Inflammatory macrophage treated with lipopolysaccharide for 4 hours (primary cell): ENCODE results near the gene KNTC1.
"Not testable (repeated sequence)": the region's sequence is repeated elsewhere in the genome, so short reads cannot be mapped to it uniquely, and the experiment has no call there.

Experiments
- DNase-seq: peaks from one replicate; pipeline ENCODE4 v3.0.0-alpha.2; 2020

KNTC1 gene

GRCh38 chr12:122506393-122506938 lies 20.6 kb upstream of the KNTC1 start:
- DNase-seq: no peak

- DNase-seq: no peak
These were observed 18.9 kb upstream of the KNTC1 start for GRCh38 chr12:122508163-122508562.

DNA sequence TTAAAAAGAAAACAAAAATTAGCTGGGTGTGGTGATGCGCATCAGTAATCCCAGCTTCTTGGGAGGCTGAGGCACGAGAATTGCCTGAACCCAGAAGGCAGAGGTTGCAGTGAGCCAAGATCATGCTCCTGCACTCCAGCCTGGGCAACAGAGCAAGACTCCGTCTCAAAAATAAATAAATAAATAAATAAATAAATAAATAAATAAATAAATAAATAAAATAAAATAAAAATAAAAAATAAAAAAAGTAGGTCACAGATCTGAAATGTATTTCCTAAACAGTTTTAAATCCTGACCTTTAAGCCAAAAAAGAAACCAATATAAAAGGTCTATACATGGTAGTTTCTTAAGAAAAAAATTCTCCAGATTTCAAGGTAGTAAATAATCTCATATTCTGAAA lies 14.0 kb upstream of the KNTC1 start:
- not testable (repeated sequence) for DNase-seq

- DNase-seq: no peak
These were observed 13.4 kb upstream of the KNTC1 start for GRCh38 chr12:122513660-122514059.

- DNase-seq: no peak
These were observed 11.8 kb upstream of the KNTC1 start for GRCh38 chr12:122515275-122515674.

DNA sequence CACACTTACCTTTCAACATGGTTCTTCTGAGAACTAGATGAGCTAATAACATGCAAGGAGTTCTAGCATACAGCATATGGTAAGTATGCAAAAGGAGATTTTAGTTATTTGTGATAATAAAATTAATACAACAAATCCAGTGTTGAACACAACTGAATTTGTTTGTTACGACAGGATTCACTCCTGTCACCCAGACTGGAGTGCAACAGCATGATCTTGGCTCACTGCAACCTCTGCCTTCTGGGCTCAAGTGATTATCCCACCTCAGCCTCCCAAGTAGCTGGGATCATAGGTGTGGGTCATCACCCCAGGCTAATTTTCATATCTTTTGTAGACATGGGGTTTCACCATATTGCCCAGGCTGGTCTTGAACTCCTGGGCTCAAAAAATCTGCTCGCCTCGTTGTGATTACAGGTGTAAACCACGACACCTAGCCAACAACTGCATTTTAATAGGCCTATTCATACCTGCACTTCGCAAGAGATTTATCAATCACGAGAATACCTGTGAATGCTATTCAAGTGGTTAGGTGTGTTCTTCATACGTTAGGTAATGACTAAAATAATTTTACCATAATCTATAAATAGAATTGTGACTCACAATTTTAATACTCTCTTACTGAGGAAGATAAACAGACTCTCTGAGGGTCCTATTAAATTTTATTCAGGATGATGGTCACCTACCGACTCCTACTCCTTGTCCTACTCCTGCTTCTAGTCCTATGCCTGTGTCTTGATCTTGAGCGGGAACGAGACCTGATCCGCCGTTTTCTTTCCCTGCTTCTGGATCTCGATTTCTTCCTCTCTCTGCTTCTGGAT lies 10.3 kb upstream of the KNTC1 start:
- DNase-seq: no peak

DNA sequence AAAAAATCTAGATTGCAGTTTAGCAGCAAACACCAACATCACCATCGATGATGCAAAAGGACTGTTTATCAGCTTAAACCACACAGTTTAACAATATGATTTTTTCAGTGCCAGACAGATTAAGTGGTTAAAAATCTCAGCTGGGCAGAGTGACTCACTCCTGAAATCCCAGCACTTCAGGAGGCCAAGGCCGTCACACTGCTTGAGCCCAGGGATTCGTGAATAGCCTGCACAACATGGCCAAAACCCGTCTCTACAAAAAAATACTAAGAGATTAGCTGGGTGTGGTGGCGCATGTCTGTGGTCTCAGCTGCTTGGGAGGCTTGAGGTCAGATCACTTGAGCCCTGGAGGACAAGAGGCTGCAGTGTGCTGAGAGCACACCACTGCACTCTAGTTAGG lies 9.2 kb upstream of the KNTC1 start:
- no peak for DNase-seq

DNA sequence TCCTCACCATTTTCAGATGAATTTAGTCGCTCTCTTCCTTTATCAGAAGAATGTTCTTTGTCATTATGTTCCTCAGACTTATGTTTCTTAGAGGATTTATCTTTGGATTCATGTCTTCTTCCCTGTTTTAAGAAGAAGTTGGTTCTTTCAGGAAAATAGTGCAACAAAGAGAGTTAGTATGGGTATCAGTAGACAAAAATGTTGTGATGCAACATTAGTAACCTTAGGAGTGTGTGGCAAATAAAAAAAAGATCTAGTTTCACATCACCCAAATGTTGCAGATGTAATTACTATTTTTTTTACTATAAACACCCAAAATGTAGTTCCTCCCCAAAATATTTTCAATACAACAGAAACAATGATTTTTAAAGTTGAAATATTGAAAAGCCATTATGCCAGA lies 8.1 kb upstream of the KNTC1 start:
- no peak for DNase-seq

DNA sequence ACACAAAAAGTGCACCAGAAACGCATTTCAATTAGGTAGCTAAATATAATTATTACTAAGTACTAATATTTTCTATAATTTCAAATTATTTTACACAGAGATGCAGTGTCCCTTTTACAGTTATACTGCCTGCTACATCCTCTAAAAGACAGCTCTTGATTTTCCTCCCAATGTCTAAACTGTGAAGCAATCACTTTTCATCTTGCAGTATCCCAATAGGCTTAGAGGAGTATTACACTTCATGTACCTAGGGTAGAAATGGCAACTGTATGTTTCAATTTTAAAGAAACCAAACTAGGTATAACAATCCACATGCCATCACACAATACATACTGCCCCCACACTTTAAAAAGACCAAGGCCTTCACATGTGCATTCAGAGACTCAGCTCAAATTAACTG lies 7.6 kb upstream of the KNTC1 start:
- DNase-seq: no peak

DNA sequence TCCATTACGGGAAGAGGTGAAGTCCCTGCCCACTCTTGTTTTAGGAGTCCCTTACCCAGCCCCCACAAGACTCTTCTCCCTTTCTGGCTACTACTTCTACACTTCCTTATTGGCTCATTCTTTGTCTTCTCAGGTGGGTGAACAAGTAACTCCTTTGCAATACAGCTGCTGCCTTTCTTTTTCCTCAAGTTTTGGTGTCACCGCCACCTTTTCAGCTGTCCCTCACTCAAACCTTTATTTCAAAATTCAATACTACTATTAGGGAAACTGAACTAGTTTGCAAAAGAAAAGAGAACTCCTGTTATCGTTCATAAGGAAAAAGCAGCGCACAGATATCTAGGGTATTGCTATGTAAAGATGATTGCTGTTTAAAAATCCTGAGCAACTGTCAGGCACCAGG lies 6.4 kb upstream of the KNTC1 start:
- DNase-seq: no peak

DNA sequence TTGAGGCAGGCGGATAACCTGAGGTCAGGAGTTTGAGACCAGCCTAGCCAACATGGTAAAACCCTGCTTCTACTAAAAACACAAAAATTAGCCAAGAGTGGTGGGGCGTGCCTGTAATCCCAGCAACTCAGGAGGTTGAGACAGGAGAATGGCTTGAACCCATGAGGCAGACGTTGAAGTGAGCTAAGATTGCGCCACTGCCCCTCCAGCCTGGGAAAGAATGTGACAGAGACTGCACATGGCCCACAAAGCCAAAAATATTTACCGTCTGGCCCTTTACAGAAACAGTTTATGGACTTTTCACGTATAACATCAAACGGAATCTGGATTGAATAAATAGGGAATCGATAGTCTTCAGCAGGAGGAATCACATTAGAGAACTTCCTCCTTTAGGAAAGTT lies 3.8 kb upstream of the KNTC1 start:
- peak; percentile 11 for DNase-seq

DNA sequence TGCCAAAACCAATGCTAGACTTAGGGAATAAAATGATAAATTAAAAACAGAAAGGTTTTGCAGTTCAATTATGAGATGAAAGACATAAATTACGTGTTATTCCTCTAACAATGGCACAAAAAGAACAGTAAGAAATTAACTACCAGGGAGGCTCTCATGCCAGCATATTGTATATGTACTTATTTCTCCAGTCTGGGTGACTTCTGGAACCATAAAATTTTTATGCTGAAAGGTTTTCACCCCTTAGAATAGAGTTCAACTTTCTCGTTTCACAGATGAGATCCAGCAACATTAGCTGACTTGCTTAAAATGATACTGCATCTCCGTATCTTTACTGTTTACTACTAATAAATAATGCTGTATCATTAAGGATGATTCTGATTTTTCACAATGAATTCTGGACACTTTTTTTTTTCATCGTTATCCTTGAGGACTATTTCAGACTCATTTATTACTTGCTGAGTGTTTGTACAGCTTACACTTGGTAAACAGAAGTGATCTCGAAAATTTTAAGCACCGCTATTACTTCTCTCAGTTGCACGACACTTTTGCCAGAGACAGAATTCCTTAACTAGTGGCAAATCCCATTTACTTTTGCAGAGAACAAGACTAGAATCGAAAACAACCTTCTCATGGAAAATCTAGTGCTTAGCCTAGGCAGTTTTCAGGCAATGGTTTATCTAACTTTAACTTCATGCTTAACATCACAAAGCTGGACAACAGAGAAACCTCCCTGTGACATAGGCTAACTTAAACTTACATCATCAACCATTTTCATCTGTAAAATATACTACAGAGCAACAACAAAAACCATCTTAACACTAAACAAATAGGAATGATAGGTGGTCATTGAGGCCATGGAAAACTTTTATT lies 3.0 kb upstream of the KNTC1 start:
- no peak for DNase-seq

GRCh38 chr12:122527478-122527944 lies 462 bp downstream of the KNTC1 start:
- peak; percentile 51 for DNase-seq

DNA sequence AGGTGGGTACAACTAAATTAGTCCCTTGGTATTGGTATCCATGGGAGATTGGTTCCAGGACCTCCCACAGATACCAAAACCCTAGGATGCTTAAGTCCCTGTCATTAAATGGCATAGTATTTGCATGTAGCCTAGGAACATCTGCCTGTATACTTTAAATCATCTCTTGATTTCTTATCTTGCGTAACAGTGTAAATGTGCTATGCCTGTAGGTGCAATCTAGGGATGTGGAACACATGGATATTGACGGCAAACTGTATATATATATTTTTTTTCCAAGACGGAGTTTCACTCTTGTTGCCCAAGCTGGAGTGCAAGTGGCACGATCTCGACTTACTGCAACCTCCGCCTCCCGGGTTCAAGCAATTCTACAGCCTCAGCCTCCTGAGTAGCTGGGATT lies 1.5 kb downstream of the KNTC1 start:
- no peak for DNase-seq

DNA sequence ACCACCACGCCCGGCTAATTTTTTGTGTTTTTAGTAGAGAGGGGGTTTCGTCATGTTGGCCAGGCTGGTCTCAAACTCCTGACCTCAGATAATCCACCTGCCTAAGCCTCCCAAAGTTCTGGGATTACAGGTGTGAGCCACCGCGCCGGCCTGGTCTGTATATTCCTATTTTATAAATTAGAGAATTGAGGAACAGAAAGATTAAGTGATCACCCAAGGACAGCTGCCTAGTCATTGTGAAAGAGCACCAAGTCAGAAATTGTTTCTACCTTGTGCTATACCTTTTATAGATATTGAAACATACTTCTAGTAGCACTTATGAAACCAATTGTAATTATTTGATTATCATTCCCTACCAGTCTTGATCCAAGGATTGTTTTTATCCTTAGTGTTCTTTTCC lies 1.9 kb downstream of the KNTC1 start:
- no peak for DNase-seq

DNA sequence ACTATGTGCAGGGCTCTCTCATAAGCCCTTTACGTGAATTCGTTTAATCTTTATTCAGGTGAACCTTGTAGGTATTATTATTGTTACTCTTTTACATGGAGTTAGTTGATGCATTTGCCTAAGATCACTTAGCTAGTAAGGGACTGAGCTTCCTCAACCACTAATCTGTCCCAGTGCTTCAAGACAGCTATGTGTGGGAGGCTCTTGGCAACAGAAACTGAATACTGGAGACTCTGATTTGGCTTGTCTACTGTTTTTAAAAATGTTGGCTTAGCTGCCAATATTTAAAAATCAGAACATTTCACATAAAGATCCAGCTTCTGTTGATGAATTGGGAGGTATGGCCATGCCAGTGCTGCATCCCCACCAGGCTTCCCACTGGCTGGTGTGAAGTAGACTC lies 6.8 kb downstream of the KNTC1 start:
- DNase-seq: no peak

DNA sequence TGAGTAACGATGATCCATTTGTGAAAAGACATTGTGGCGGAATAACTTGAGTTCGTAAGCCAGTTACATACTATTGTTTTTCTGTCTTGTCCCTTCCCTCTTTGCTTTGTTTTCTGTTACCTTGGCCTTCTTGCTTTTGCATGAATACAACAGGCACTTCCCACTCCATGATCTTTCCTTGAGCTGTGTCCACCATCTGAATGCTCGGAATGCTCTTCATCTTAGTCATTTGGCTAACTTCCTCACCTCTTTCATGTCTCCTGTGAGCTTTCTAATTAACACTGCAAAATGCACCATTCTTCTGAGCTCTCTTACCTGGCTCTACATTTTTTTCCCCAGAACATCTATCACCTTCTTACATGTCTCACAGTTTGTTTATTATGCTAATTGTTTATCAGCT lies 10.0 kb downstream of the KNTC1 start:
- no peak for DNase-seq

GRCh38 chr12:122538496-122538895 lies 11.4 kb downstream of the KNTC1 start:
- DNase-seq: no peak

GRCh38 chr12:122544537-122544936 lies 17.5 kb downstream of the KNTC1 start:
- no peak for DNase-seq

- DNase-seq: no peak
These were observed 18.8 kb downstream of the KNTC1 start for GRCh38 chr12:122545855-122546254.

- no peak for DNase-seq
These were observed 20.3 kb downstream of the KNTC1 start for GRCh38 chr12:122547330-122547729.

DNA sequence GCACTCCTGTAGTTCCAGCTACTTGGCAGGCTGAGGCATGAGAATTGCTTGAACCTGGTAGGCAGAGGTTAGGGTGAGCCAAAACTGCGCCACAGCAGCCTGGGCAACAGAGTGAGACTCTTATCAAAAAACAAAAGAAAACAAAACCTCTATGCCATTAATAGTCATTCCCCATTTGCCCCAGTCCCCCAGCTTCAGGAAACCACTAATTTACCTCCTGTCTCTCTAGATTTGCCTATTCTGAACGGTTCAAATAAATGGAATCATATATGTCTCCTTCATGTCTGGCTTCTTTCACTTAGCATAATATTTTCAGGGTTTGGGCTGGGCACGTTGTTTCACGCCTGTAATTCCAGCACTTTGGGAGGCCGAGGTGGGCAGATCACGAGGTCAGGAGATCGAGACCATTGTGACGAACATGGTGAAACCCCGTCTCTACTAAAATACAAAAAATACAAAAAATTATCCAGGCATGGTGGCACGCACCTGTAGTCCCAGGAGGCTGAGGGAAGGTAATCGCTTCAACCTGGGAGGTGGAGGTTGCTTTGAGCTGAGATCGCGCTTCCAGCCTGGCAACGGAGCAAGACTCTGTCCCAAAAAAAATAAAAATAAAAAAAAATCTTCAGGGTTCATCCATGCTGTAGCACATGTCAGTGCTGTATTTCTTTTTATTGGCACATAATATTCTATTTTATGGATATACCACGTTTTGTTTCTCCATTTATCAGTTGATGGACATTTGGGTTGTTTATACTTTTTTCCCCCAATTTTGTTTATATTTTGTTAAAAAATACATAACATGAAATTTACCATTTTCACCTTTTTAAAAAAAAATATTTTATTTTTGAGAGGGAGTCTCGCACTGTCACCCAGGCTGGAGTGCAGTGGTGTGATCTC lies 31.9 kb downstream of the KNTC1 start:
- DNase-seq: no peak

DNA sequence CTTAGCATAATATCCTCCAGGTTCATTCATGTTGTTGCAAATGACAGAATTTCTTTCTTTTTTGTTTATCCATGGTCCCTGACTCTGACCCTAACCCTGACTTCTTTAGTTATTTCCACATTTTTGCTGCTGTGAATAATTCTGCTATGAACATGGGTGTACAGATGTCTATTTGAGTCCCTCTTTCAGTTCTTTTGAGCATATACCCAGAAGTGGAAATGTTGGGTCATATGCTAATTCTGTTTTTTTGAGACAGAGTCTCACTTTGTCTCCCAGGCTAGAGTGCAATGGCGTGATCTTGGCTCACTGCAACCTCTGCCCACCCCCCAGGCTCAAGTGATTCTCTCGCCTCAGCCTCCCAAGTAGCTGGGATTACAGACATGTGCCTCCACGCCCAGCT lies 33.1 kb downstream of the KNTC1 start:
- DNase-seq: no peak
